Fibroblast of villous mesenchyme (primary cell): ENCODE results near the gene NAGK. TPM values are rescaled to one million over a fixed set of nuclear protein-coding genes. Genes with fewer than 3 reads are reported as not detected.
"Not testable (repeated sequence)": the region's sequence is repeated elsewhere in the genome, so short reads cannot be mapped to it uniquely, and the experiment has no call there.

ENCODE experiments used
- DNase-seq: peaks from one replicate; pipeline ENCODE4 v3.0.0-alpha.2; 2010; ENCODE audit warnings: low read depth
- H3K4me3 ChIP-seq: 2 replicates; pipeline ENCODE4 v1.5.1; 2011; ENCODE audit warnings: low read depth, mild to moderate bottlenecking, low read length
- CTCF ChIP-seq: IDR thresholded peaks from 2 replicates; pipeline ENCODE4 v1.5.1; 2012; ENCODE audit warnings: low read depth, mild to moderate bottlenecking, low read length; ENCODE audit not compliant: insufficient read depth
- total RNA-seq: library from RNA; depleted of rRNA; stranded (reverse); fragments of >200 nt; gene quantifications from 2 replicates; pipeline ENCODE4 v1.2.3, GENCODE V29; 2012

NAGK gene
- total RNA-seq, 1 donor, result 42.7 TPM

GRCh38 chr2:71071681-71072398, 3.4 kb downstream of the NAGK start:
- peak; percentile 11 for DNase-seq
- no peak overlapping the region for H3K4me3 ChIP-seq
- no peak for TF ChIP-seq CTCF

GRCh38 chr2:71072492-71072891, 4.0 kb downstream of the NAGK start:
- TF ChIP-seq CTCF, result no peak
- H3K4me3 ChIP-seq, result no peak overlapping the region
- DNase-seq, result no peak

- DNase-seq, result no peak
- no peak overlapping the region for H3K4me3 ChIP-seq
- no peak for TF ChIP-seq CTCF
Measured at GRCh38 chr2:71073475-71073874, 5.0 kb downstream of the NAGK start.

GRCh38 chr2:71074893-71075395, 6.5 kb downstream of the NAGK start:
- DNase-seq, result no peak
- no peak overlapping the region for H3K4me3 ChIP-seq
- no peak for TF ChIP-seq CTCF

GRCh38 chr2:71078624-71079023, 10.2 kb downstream of the NAGK start:
- DNase-seq, result no peak
- no peak overlapping the region for H3K4me3 ChIP-seq
- no peak for TF ChIP-seq CTCF

GRCh38 chr2:71082402-71083252, 14.2 kb downstream of the NAGK start:
- H3K4me3 ChIP-seq, result no peak overlapping the region
- DNase-seq, result no peak
- no peak for TF ChIP-seq CTCF

- not testable (repeated sequence) for DNase-seq, H3K4me3 ChIP-seq
Measured at GRCh38 chr2:71083297-71083696, 14.8 kb downstream of the NAGK start.

- not testable (repeated sequence) for DNase-seq
- H3K4me3 ChIP-seq, result peak overlapping the region; percentile 40
Measured at GRCh38 chr2:71083752-71084312, 15.4 kb downstream of the NAGK start.

GRCh38 chr2:71085325-71086003, 17.0 kb downstream of the NAGK start:
- not testable (repeated sequence) for H3K4me3 ChIP-seq, DNase-seq

- H3K4me3 ChIP-seq, DNase-seq: not testable (repeated sequence)
Measured at GRCh38 chr2:71089475-71089874, 21.0 kb downstream of the NAGK start.

GRCh38 chr2:71091808-71092207, 23.4 kb downstream of the NAGK start:
- not testable (repeated sequence) for DNase-seq

More at GRCh38 chr2:71091808-71092207, 23.4 kb downstream of the NAGK start:
- not testable (repeated sequence) for H3K4me3 ChIP-seq
